ENCODE results near the gene RBMS3. TPM values are rescaled to one million over a fixed set of nuclear protein-coding genes. Genes with fewer than 3 reads are reported as not detected.

RBMS3 gene
- total and polyA plus RNA-seq, 2 experiments from 2014 or later, result 20.8 TPM

- Histone ChIP-seq H3K27ac (no peak overlapping the region), H3K4me3 (no peak overlapping the region), H3K4me1 (ENCODE audit: low read depth) (no peaks in the 10 kb centered on the region), H3K9me3 (ENCODE audit: low read depth) (no peaks in the 10 kb centered on the region), H3K27me3 (no peaks in the 10 kb centered on the region), H3K36me3 (no peaks in the 10 kb centered on the region)
- peak in 1 of 2 donors; percentile 69 for DNase-seq (ENCODE audit: low read depth in 1 of 2, low spot score in 1 of 2)
- no peak for TF ChIP-seq CTCF (IDR thresholded peaks at IDR 0.05; ENCODE audit: low read depth, low read length)
These were observed 337.8 kb downstream of the RBMS3 start for GRCh38 chr3:29618395-29619282.

- DNase-seq (ENCODE audit: low read depth in 1 of 2, low spot score in 1 of 2), result no peak
- Histone ChIP-seq H3K27ac (no peak overlapping the region), H3K27me3 (no peaks in the 10 kb centered on the region), H3K9me3 (ENCODE audit: low read depth) (no peaks in the 10 kb centered on the region), H3K4me1 (ENCODE audit: low read depth) (no peaks in the 10 kb centered on the region), H3K4me3 (no peak overlapping the region), H3K36me3 (no peaks in the 10 kb centered on the region)
- no peak for TF ChIP-seq CTCF (IDR thresholded peaks at IDR 0.05; ENCODE audit: low read depth, low read length)
These were observed 338.8 kb downstream of the RBMS3 start for GRCh38 chr3:29619676-29620075.

- Histone ChIP-seq H3K4me1 (ENCODE audit: low read depth) (no peaks in the 10 kb centered on the region), H3K27ac (no peak overlapping the region), H3K36me3 (no peaks in the 10 kb centered on the region), H3K4me3 (no peak overlapping the region), H3K9me3 (ENCODE audit: low read depth) (no peaks in the 10 kb centered on the region), H3K27me3 (no peaks in the 10 kb centered on the region)
- TF ChIP-seq CTCF (IDR thresholded peaks at IDR 0.05; ENCODE audit: low read depth, low read length), result no peak
- DNase-seq (ENCODE audit: low read depth in 1 of 2, low spot score in 1 of 2), result peak in 1 of 2 donors; percentile 6
These were observed 346.6 kb downstream of the RBMS3 start for GRCh38 chr3:29627136-29628117.

GRCh38 chr3:29628795-29629194 is 347.9 kb downstream of the RBMS3 start:
- no peak for TF ChIP-seq CTCF (IDR thresholded peaks at IDR 0.05; ENCODE audit: low read depth, low read length)
- Histone ChIP-seq H3K4me3 (no peak overlapping the region), H3K9me3 (ENCODE audit: low read depth) (no peaks in the 10 kb centered on the region), H3K4me1 (ENCODE audit: low read depth) (no peaks in the 10 kb centered on the region), H3K27me3 (no peaks in the 10 kb centered on the region), H3K27ac (no peak overlapping the region), H3K36me3 (no peaks in the 10 kb centered on the region)
- no peak for DNase-seq (ENCODE audit: low read depth in 1 of 2, low spot score in 1 of 2)

- no peak for TF ChIP-seq CTCF (IDR thresholded peaks at IDR 0.05; ENCODE audit: low read depth, low read length)
These were observed 355.0 kb downstream of the RBMS3 start for GRCh38 chr3:29635888-29636287.

More at GRCh38 chr3:29635888-29636287, 355.0 kb downstream of the RBMS3 start:
- DNase-seq (ENCODE audit: low read depth in 1 of 2, low spot score in 1 of 2), result no peak
- Histone ChIP-seq H3K4me1 (ENCODE audit: low read depth) (peaks cover 5% of the 10 kb centered on the region), H3K27me3 (no peaks in the 10 kb centered on the region), H3K27ac (no peak overlapping the region), H3K36me3 (no peaks in the 10 kb centered on the region), H3K4me3 (no peak overlapping the region), H3K9me3 (ENCODE audit: low read depth) (no peaks in the 10 kb centered on the region)
